Keratinocyte (primary cell): ENCODE measurements around the gene LDLR. TPM values are rescaled to one million over a fixed set of nuclear protein-coding genes. Genes with fewer than 3 reads are reported as not detected.

Experiments
- DNase-seq: peaks from one replicate; pipeline ENCODE4 v3.0.0-alpha.2; 2011; ENCODE audit warnings: low read depth, missing footprints, low spot score
- FAIRE-seq: peaks from 2 replicates; lab custom pipeline; 2011; peaks lifted over from hg19 to GRCh38; lab: Jason Lieb, UNC
- H2AFZ ChIP-seq: 2 replicates; pipeline ENCODE4 v1.6.0; 2012; ENCODE audit warnings: low read length, control low read depth, inconsistent platforms; ENCODE audit not compliant: control insufficient read depth
- H3K27ac ChIP-seq: 2 replicates; pipeline ENCODE4 v1.5.1; 2011; ENCODE audit warnings: low read length; ENCODE audit not compliant: control insufficient read depth, insufficient read depth
- H3K27me3 ChIP-seq: 3 replicates; pipeline ENCODE4 v1.6.0; 2011; ENCODE audit warnings: low read length; ENCODE audit not compliant: control insufficient read depth, insufficient read depth; ENCODE audit errors: extremely low read depth
- H3K36me3 ChIP-seq, 2 experiments: 2 replicates in 1 of 2; 3 replicates in 1 of 2; pipeline ENCODE4 v1.5.1; 2011; ENCODE audit warnings: low read length in 2 of 2, mild to moderate bottlenecking in 1 of 2; ENCODE audit not compliant: control insufficient read depth in 2 of 2, insufficient read depth in 2 of 2; ENCODE audit errors: extremely low read depth in 1 of 2
- H3K4me1 ChIP-seq: 3 replicates; pipeline ENCODE4 v1.5.1; 2011; ENCODE audit warnings: low read length; ENCODE audit not compliant: control insufficient read depth, insufficient read depth; ENCODE audit errors: extremely low read depth
- H3K4me2 ChIP-seq: 3 replicates; pipeline ENCODE4 v1.6.0; 2011; ENCODE audit warnings: low read depth, low read length; ENCODE audit not compliant: control insufficient read depth, insufficient read depth; ENCODE audit errors: extremely low read depth
- H3K4me3 ChIP-seq, 3 experiments: fragments of 200-600 bp in 1 of 3; sonication (generic) in 1 of 3; 2 replicates in 2 of 3; 3 replicates in 1 of 3; pipeline ENCODE4 v1.5.1; 2011 to 2016; ENCODE audit warnings: low read length in 3 of 3, mild to moderate bottlenecking in 3 of 3, control low read depth in 2 of 3, inconsistent platforms in 1 of 3, low read depth in 1 of 3, mixed read lengths in 1 of 3, mixed run types in 1 of 3, moderate library complexity in 1 of 3; ENCODE audit not compliant: control insufficient read depth in 2 of 3, insufficient read depth in 2 of 3; ENCODE audit errors: extremely low read depth in 1 of 3
- H3K79me2 ChIP-seq: 2 replicates; pipeline ENCODE4 v1.6.0; 2012; ENCODE audit warnings: low read length; ENCODE audit not compliant: control insufficient read depth, insufficient read depth
- H3K9ac ChIP-seq: 3 replicates; pipeline ENCODE4 v1.6.0; 2011; ENCODE audit warnings: low read length; ENCODE audit not compliant: control insufficient read depth, insufficient read depth; ENCODE audit errors: extremely low read depth
- H3K9me1 ChIP-seq: 3 replicates; pipeline ENCODE4 v1.6.0; 2011; ENCODE audit warnings: low read length; ENCODE audit not compliant: control insufficient read depth, insufficient read depth; ENCODE audit errors: extremely low read depth
- H3K9me3 ChIP-seq: 2 replicates; pipeline ENCODE4 v1.5.1; 2012; ENCODE audit warnings: low read depth, low read length; ENCODE audit not compliant: control insufficient read depth
- H4K20me1 ChIP-seq: 3 replicates; pipeline ENCODE4 v1.6.0; 2011; ENCODE audit warnings: low read length; ENCODE audit not compliant: control insufficient read depth, insufficient read depth; ENCODE audit errors: extremely low read depth
- EZH2 ChIP-seq: IDR thresholded peaks from one replicate; pipeline ENCODE4 v1.6.1; 2012; ENCODE audit warnings: inconsistent platforms, mild to moderate bottlenecking, low read length, moderate library complexity
- dilution Hi-C: fragments of 300-500 bp; cut with MboI; formaldehyde crosslinking; loops from one replicate; pipeline ENCODE4 v1.7.0; 2020; ENCODE audit warnings: low sequenced_read_pairs; ENCODE audit not compliant: extremely low pct_ligation_motif_present
- polyA plus RNA-seq, 5 experiments: library from polyadenylated mRNA; depleted of rRNA in 3 of 5; stranded (reverse) in 3 of 5; stranded (forward) in 1 of 5; unstranded in 1 of 5; fragments of >200 nt; gene quantifications; 1 replicate in 1 of 5; 2 replicates in 3 of 5; 3 replicates in 1 of 5; pipeline versions ENCODE4 v1.2.1 to v1.2.3, GENCODE V29; 2011 to 2012; ENCODE audit warnings: missing spikeins in 2 of 5, low read depth in 1 of 5, low replicate concordance in 1 of 5
- TF ChIP-seq, protein P1 (sequence below), 3 experiments: IDR thresholded peaks in 1 of 3; conservative IDR thresholded peaks in 1 of 3; optimal IDR thresholded peaks in 1 of 3; 2 replicates in 2 of 3; 3 replicates in 1 of 3; pipeline versions ENCODE3 to v1.5.1; 2011; ENCODE audit warnings: low read length in 3 of 3, mild to moderate bottlenecking in 3 of 3, moderate library complexity in 2 of 3, control low read depth in 1 of 3, inconsistent platforms in 1 of 3; ENCODE audit not compliant: insufficient read depth in 2 of 3; ENCODE audit errors: extremely low read depth in 1 of 3

LDLR gene
- polyA plus RNA-seq, 1 donor (not counting 4 experiments of a cell fraction or from before 2014, with no cell fraction given), result 241 TPM

DNA sequence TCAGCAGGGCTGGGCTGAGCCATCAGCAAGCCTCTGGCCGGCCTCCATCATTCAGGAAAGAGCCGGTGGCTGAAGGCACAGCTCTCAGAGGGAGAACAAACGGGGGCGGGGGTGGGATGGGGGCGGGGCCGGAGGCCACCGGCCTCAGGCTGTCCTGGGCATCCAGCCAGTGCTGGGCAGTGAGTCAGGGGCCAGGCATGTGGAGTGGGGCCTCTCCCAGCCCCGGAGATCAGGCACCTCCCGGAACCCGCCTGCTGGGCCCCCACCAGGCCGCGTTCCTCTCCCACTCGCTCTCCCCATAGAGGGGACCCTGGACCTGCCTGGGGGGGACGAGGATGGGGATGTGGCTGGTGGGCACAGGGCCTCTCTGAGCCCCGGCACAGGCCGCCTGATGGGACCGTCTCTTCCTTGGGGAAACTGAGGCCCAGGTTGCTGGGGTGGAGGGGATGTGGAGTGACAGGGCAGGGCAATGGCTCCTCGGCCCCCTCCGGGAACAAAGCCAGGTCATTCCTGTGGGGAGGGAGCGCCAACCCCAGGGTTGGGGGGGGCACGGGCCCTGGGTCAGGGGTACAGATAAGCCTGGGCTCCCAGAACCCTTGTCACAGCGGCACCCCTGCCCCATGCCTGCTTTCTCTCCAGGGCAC lies 53.4 kb downstream of the LDLR start:
- Histone ChIP-seq H3K9me3 (no peaks in the 10 kb centered on the region), H3K4me3 (peak overlapping the region in 1 of 3 experiments; percentile 46), H3K27ac (peak overlapping the region; percentile 74), H3K9me1 (no peaks in the 10 kb centered on the region), H3K9ac (peak overlapping the region; percentile 71), H3K4me2 (peak overlapping the region; percentile 77), H3K79me2 (no peaks in the 10 kb centered on the region), H4K20me1 (no peaks in the 10 kb centered on the region), H3K36me3 (peaks cover 0 to 11% of the 10 kb centered on the region in 2 experiments), H3K4me1 (peaks cover 35% of the 10 kb centered on the region), H2AFZ (peak overlapping the region; percentile 60), H3K27me3 (no peaks in the 10 kb centered on the region)
- DNase-seq (no peak), FAIRE-seq (peak; percentile 9)
- TF ChIP-seq EZH2, result no peak
- TF ChIP-seq, protein P1, sequence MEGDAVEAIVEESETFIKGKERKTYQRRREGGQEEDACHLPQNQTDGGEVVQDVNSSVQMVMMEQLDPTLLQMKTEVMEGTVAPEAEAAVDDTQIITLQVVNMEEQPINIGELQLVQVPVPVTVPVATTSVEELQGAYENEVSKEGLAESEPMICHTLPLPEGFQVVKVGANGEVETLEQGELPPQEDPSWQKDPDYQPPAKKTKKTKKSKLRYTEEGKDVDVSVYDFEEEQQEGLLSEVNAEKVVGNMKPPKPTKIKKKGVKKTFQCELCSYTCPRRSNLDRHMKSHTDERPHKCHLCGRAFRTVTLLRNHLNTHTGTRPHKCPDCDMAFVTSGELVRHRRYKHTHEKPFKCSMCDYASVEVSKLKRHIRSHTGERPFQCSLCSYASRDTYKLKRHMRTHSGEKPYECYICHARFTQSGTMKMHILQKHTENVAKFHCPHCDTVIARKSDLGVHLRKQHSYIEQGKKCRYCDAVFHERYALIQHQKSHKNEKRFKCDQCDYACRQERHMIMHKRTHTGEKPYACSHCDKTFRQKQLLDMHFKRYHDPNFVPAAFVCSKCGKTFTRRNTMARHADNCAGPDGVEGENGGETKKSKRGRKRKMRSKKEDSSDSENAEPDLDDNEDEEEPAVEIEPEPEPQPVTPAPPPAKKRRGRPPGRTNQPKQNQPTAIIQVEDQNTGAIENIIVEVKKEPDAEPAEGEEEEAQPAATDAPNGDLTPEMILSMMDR (optimal IDR thresholded peaks at IDR 0.05 in 1 of 3, IDR thresholded peaks at IDR 0.05 in 1 of 3, conservative IDR thresholded peaks at IDR 0.05 in 1 of 3; ENCODE audit: extremely low read depth in 1 of 3, insufficient read depth in 2 of 3, low read length in 3 of 3), result no peak
- dilution Hi-C loops, result no loop called here

DNA sequence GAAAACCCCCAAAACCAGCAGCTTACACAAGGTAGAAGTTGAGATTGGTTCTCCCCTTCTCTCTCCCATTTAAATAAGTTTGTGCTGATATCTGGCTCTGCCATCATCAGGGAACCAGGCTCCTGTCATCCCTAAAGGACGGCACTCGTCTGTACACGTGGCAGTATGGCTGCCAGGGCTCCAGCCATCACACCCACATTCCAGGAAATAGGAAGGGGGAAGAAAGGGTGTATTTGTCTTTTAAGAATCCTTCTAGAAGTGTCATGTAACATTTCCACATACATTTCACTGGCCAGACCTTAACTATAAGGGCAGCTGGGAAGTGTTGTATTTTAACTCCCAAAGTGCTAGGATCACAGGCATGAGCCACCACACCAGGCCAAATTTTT lies 56.3 kb downstream of the LDLR start:
- Histone ChIP-seq H3K4me2 (no peak overlapping the region), H3K27ac (no peak overlapping the region), H3K79me2 (peaks cover under 1% of the 10 kb centered on the region), H2AFZ (no peak overlapping the region), H3K9me3 (no peaks in the 10 kb centered on the region), H3K9me1 (no peaks in the 10 kb centered on the region), H3K4me3 (no peak overlapping the region), H4K20me1 (no peaks in the 10 kb centered on the region), H3K9ac (no peak overlapping the region), H3K36me3 (peaks cover 0 to 16% of the 10 kb centered on the region in 2 experiments), H3K27me3 (no peaks in the 10 kb centered on the region), H3K4me1 (peaks cover 16% of the 10 kb centered on the region)
- DNase-seq (no peak), FAIRE-seq (no peak)
- dilution Hi-C loops, result no loop called here
- TF ChIP-seq, protein P1 (optimal IDR thresholded peaks at IDR 0.05 in 1 of 3, IDR thresholded peaks at IDR 0.05 in 1 of 3, conservative IDR thresholded peaks at IDR 0.05 in 1 of 3; ENCODE audit: extremely low read depth in 1 of 3, insufficient read depth in 2 of 3, low read length in 3 of 3), result no peak
- no peak for TF ChIP-seq EZH2
